Nasal cavity respiratory epithelium epithelial cell of viscerocranial mucosa (primary cell): ENCODE results near the gene FBN3. TPM values are rescaled to one million over a fixed set of nuclear protein-coding genes. Genes with fewer than 3 reads are reported as not detected.

ENCODE experiments used
- total RNA-seq: library from RNA; depleted of rRNA; stranded (reverse); fragments of >200 nt; gene quantifications from 2 replicates; pipeline ENCODE4 v1.2.3, GENCODE V29; 2014

Gene FBN3
- not detected in 2 replicates for total RNA-seq

DNA sequence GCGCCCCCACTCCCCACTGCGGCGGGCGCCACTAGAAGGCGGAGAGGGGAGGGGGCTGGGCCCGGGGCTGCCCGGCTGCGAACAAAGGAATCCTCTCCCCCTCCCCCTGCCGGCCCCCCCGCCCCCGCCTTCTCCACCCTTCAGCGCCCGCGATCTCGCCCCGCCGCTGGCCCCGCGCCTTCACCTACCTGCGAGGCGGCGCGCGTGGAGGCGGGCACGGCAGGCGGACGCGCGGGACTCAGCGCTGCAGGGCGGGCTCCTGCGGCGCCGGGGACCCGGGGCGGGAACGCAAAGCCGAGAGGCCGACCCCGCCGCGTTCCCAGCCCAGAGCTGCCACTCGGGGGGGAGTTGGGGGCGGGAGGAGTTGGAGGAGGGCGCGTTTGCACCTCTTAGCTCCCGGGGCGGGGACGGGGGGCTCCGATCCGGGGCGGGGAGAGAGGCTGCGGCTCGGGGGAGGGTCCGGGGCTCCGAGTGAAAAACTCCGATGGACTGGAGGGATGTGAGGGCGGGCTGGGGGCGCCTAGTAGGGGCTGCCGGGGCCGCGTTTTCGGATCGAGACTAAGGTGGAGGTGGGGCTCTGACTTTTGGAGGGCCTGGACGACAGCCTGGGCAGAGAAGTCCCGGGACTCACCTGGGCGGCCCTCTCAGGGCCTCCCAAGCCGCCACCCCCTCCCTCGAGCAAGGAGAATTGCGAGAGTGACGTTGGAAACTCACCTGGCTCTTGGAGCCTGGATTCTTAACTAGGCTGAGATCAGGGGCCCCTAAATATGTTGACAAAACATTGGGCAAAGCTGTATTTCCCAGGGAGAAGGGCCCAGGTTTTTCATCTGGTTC is at the start of gene FBN3:
Gene FBN3 (minus strand): TSS at position 332 of the 834 bp plus-strand sequence. CDS start 2,112 bp downstream, outside the sequence.

DNA sequence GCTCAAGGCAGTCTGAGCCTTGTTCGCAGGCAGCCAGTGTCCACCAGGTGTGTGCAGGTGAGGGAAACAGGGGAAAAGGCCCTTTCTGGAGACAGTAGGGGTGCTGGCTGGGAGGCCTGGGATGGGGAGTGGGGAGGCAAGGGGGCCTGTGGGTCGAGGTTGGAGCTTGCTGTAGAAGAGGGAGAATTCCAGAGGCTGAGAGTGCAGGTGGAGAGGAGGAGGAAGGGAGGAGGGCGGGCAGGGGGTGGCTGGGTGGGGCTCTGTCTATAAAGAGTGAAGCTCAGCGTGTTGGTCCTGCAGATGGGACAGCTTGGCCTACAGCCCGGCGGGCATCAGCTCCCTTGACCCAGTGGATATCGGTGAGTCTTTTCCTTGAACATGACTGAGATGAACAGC is 96.9 kb downstream of the FBN3 start, which contains the start of gene CCL25:
Gene CCL25 (plus strand): TSS at position 297 of the 396 bp plus-strand sequence. CDS start 290 bp downstream, outside the sequence.

Other genes with a start within 250 kb of the FBN3 start
- 15.4 and 20.9 TPM in 2 replicates for gene MAP2K7, start 245.7 kb downstream of the FBN3 start, total RNA-seq
- 1.6 and 5.8 TPM in 2 replicates for gene TGFBR3L, start 234.8 kb downstream of the FBN3 start, total RNA-seq
- gene SNAPC2, start 229.3 kb downstream of the FBN3 start, total RNA-seq, result 13.3 and 13.9 TPM in 2 replicates
- 1.0 and 1.6 TPM in 2 replicates for gene CTXN1, start 223.5 kb downstream of the FBN3 start, total RNA-seq
- gene TIMM44, start 205.9 kb downstream of the FBN3 start, total RNA-seq, result 85.6 and 116 TPM in 2 replicates
- gene ELAVL1, start 144.0 kb downstream of the FBN3 start, total RNA-seq, result 20.2 and 72.3 TPM in 2 replicates
- not detected in 2 replicates for gene CCL25, start 96.8 kb downstream of the FBN3 start, total RNA-seq
- gene CERS4, start 59.8 kb upstream of the FBN3 start, total RNA-seq, result 5.8 and 8.1 TPM in 2 replicates
- 6.8 and 9.8 TPM in 2 replicates for gene CD320, start 158.8 kb upstream of the FBN3 start, total RNA-seq
- 18.7 and 24.3 TPM in 2 replicates for gene NDUFA7, start 171.8 kb upstream of the FBN3 start, total RNA-seq
- 316 and 569 TPM in 2 replicates for gene RPS28, start 171.9 kb upstream of the FBN3 start, total RNA-seq
- 0.57 and 1.7 TPM in 2 replicates for gene KANK3, start 193.7 kb upstream of the FBN3 start, total RNA-seq
- gene ANGPTL4, start 214.6 kb upstream of the FBN3 start, total RNA-seq, result 3.4 and 5.9 TPM in 2 replicates
- gene RAB11B, start 240.8 kb upstream of the FBN3 start, total RNA-seq, result 53.3 and 120 TPM in 2 replicates